A673 (cell line): ENCODE results near the gene ANP32A.

Experiments used
- CTCF ChIP-seq: fragments of 300-800, 200-600 bp; sonication (generic); conservative IDR thresholded peaks from 2 replicates; pipeline ENCODE4 v1.5.1; 2017; ENCODE audit warnings: low read depth, mild to moderate bottlenecking, antibody characterized with exemption, low read length, moderate library complexity, mixed read lengths
- EZH2 ChIP-seq: fragments of 200-600 bp; sonication (generic); IDR thresholded peaks from 2 replicates; pipeline ENCODE4 v1.6.1; 2017; ENCODE audit warnings: borderline replicate concordance, low read depth, mild to moderate bottlenecking, mixed read lengths, antibody characterized with exemption, low read length; ENCODE audit not compliant: poor library complexity, severe bottlenecking

- TF ChIP-seq CTCF (no peak), EZH2 (no peak)
These were observed 2.5 kb downstream of the ANP32A start for GRCh38 chr15:68818066-68818768.
